Measurements from ENCODE around the gene NEDD4L.
"Not testable (repeated sequence)": the region's sequence is repeated elsewhere in the genome, so short reads cannot be mapped to it uniquely, and the experiment has no call there.

The NEDD4L gene

GRCh38 chr18:58407649-58408407, 363.8 kb downstream of the NEDD4L start:
- no peak for DNase-seq

DNA sequence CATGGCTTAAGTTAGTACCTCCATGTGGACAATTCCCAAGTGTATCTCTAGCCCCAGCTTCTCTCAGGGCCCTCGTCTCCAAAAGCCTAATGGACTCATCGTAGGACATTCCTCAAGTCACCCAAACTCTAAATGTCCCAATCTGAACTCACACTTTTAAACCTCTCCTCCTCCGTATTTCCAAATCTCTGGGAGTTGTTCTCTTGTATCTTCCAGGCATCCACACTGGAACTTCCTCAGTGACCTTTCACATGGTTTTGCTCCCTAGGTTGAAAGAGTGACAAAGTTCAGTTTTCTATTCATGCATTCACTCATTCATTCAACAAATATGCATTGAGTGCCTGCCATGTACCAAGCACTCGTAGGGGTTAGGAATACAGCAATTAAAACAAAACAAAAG, 364.6 kb downstream of the NEDD4L start:
- DNase-seq = no peak

GRCh38 chr18:58409802-58410445, 365.9 kb downstream of the NEDD4L start:
- no peak for DNase-seq

DNA sequence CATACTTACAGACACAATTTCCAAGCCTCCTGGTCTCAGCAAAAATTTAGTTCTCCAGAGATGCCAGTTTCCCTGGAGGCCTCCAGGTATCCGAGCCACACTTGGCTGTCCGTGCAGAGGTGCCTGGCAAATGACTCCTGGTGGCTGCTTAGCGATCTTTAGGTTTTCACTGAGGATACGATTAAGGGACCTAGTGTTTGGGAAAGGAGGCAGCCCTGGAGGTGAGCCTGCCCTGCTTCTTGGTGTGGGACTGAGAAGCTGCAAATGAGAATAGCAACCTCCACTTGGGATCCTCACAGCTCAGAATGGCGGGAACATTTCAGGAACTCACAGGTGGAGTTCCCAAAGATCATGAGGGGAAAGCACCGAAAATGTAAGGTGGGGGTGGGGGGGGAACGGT, 367.3 kb downstream of the NEDD4L start:
- DNase-seq = no peak

- DNase-seq = no peak
Measured at GRCh38 chr18:58412844-58413666, 369.0 kb downstream of the NEDD4L start.

GRCh38 chr18:58413667-58414628, 369.9 kb downstream of the NEDD4L start:
- no peak for DNase-seq

- no peak for DNase-seq
Measured at GRCh38 chr18:58416014-58416703, 372.1 kb downstream of the NEDD4L start.

DNA sequence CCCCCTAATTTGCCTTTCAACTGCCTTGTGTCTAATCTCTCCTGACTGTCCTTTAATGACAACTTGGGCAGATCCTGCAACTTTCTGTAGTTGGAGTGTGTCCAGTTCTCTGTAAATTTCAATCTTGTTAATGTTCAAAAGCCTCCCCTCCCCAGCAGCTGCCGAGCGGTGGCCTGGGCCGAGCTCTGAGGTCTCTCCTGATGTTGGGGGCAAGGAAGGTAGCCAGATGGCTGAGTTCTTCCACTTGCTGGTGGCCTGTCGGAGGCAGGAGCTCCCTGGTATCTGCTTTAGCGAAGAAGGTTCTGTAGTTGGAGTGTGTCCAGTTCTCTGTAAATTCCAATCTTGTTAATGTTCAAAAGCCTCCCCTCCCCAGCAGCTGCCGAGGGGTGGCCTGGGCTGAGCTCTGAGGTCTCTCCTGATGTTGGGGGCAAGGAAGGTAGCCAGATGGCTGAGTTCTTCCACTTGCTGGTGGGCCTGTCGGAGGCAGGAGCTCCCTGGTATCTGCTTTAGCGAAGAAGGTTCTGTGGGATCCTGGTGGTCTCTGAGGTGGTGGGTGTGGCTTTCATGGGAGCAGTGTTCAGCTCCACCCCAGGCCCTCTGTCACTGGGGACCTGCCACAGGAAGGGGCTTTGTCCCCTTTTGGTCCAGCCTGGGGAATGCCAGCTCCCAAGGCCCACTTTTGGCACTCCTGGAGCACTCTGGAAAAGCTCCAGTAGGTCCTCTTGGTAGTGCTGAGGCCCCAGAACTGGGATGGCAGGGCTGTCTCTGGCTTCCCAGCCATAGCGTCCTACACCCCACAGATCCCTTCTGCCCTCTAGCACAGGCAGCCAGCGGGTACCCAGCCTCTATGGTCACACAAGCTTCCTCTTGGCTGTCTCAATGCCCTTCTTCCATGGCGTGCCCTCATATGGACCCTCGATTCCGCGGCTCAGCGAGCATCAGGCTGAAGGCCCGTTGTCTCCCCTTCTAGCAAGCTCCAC, 373.0 kb downstream of the NEDD4L start:
- DNase-seq = no peak

- no peak for DNase-seq
Measured at GRCh38 chr18:58417752-58418151, 373.7 kb downstream of the NEDD4L start.

GRCh38 chr18:58418361-58418760, 374.3 kb downstream of the NEDD4L start:
- no peak for DNase-seq

GRCh38 chr18:58419587-58420199, 375.7 kb downstream of the NEDD4L start:
- no peak for DNase-seq

DNA sequence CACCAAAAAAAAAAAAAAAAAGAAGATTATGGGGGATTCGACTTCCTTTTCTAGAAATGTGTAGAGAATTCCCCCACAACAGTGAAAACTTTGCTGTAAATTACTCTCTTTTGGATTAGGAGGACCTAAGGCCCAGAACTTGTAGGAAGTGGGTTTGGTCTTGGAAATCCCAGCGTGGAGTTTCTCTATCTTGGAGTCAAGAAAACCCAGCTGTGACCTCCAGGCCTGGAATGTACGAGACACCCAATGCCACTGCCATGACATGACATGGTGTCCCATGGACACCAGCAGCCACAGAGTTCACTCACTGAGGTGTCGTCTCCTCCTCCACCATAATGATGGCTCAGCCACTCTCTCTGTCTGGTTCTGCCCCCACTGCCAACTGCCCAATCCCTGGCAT, 382.6 kb downstream of the NEDD4L start:
- DNase-seq = no peak

- DNase-seq = no peak
Measured at GRCh38 chr18:58427321-58427720, 383.3 kb downstream of the NEDD4L start.

- DNase-seq = no peak
Measured at GRCh38 chr18:58429442-58429841, 385.4 kb downstream of the NEDD4L start.

DNA sequence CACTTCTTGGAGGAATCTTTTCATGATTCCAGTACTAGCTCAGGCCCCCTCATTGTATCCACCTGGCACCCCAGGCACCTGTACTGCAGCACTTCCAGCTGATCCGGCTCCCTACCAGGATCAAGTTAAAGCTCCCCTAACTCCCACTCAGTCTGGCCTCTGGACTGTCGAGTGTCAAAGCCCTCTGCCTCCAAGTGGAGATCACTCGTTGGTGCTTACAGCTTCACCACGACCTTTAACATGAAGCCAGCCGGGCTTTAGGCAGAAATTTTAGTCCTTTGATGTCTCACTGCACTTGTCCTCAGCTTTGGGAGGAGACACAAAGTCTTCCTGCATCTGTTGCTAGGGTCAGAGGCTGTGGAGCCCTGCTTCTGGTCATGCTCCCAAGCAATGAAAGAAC, 387.2 kb downstream of the NEDD4L start:
- DNase-seq = no peak

DNA sequence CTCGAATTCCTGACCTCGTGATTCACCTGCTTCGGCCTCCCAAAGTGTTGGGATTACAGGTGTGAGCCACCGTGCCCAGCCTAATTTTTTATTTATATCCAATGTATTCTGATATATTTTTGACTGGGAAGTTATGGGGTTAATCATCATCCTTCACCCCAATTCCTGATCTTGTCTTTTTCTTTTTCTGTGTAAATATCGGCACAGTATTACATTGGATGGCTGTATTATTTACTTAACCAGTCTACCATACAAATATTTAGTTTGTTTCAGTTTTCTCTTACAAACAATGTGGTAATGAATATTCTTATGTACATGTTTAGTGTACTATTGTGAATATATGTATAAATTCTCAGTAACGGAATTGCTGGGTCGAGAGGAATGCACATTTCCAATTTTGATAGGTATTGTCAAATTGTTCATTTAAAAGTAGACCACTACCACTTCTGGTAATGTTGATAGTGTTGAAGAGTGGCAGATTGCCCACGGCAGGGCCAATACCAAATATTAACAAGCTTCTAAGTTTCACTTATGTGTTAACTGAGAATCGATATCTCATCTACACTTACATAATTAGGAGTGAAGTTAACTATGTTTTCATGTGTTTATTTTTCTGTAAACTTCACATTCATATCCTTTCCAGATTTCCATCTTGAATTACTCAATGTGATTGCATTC, 388.2 kb downstream of the NEDD4L start:
- no peak for DNase-seq

DNA sequence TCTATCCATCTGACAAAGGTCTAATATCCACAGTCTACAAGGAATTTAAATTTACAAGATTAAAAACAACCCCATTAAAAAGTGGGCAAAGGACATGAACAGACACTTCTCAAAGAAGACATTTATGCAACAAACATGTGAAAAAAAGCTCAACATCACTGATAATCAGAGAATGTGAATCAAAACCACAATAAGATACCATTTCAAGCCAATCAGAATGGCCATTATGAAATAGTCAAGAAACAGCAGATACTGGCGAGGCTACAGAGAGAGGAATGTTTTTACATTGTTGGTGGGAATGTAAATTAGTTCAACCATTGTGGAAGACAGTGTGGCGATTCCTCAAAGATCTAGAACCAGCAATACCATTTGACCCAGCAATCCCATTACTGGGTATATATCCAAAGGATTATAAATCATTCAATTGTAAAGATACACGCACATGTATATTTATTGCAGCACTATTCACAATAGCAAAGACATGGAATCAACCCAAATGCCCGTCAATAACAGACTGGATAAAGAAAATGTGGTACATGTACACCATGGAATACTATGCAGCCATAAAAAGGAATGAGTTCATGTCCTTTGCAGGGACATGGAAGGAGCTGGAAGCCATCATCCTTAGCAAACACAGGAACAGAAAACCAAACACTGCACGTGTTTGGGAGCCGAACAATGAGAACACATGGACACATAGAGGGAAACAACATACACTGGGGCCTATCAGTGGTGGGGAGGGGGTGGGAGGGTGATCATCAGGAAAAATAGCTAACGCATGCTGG, 391.4 kb downstream of the NEDD4L start:
- not testable (repeated sequence) for DNase-seq

- peak; percentile 25 for DNase-seq
Measured at GRCh38 chr18:58438161-58438957, 394.3 kb downstream of the NEDD4L start.
